WERI-Rb-1 (cell line): ENCODE data around the gene EWSR1.

ENCODE experiments used
- DNase-seq: peaks from one replicate; pipeline ENCODE4 v3.0.0-alpha.2; 2020
- H3K27ac ChIP-seq: fragments of 250-450 bp; sonication (Bioruptor Pico); 2 replicates; pipeline ENCODE4 v1.5.1; 2020; ENCODE audit warnings: mild to moderate bottlenecking, moderate library complexity
- H3K27me3 ChIP-seq: fragments of 250-450 bp; sonication (Bioruptor Pico); 2 replicates; pipeline ENCODE4 v1.5.1; 2021; ENCODE audit warnings: mild to moderate bottlenecking, low read depth, moderate library complexity; ENCODE audit not compliant: insufficient read depth, severe bottlenecking
- H3K36me3 ChIP-seq: fragments of 250-450 bp; sonication (Bioruptor Pico); 2 replicates; pipeline ENCODE4 v1.5.1; 2020; ENCODE audit warnings: mild to moderate bottlenecking, moderate library complexity
- H3K4me3 ChIP-seq: 2 replicates; pipeline ENCODE4 v1.5.1; 2011; ENCODE audit warnings: low read depth, mild to moderate bottlenecking, control low read depth, low read length
- H3K9me3 ChIP-seq: fragments of 250-450 bp; sonication (Bioruptor Pico); 2 replicates; pipeline ENCODE4 v1.5.1; 2021; ENCODE audit warnings: mild to moderate bottlenecking, moderate library complexity; ENCODE audit not compliant: severe bottlenecking
- TF ChIP-seq, protein P1 (sequence below): IDR thresholded peaks from 2 replicates; pipeline ENCODE4 v1.5.1; 2011; ENCODE audit warnings: low read depth, mild to moderate bottlenecking, control low read depth, inconsistent platforms, low read length

The EWSR1 gene

DNA sequence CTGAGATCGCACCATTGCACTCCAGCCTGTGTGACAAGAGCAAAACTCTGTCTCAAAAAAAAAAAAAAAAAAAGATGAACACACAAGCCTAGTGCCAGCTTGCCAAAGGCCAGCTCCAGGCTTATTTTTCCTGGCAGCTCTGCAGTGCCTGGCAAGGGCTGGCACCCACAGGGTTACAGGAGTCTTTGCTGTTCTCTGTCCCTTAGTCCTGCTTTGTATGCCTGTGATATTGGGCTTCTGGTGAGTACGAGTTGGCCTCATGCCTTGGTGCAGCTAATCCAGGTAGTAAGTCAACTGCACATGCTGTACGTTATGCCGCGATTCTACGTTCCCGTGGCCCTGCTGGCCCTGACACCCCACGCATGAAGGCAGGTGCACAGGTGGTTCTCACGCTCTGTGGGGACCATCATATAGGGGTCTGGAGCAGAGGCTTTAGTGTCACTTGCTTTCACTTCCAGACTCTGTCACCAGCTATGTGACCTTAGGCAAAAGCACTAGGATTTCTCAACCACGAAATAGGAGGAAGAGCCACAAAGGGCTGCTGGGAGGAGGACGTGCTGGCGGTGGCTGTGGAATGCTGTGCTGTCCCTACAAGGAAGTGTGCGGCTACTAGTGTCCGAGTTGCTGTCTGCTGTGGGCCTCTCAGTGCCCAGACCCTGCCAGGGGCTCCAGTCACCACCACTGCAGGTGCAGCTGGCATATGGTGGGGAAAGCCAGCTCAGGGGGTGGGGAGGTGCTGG lies 68.9 kb downstream of the EWSR1 start:
- Histone ChIP-seq H3K9me3 (no peaks in the 10 kb centered on the region), H3K27ac (no peak overlapping the region), H3K4me3 (no peak overlapping the region), H3K27me3 (no peaks in the 10 kb centered on the region), H3K36me3 (peaks cover 68% of the 10 kb centered on the region)
- no peak for DNase-seq
- TF ChIP-seq, protein P1, sequence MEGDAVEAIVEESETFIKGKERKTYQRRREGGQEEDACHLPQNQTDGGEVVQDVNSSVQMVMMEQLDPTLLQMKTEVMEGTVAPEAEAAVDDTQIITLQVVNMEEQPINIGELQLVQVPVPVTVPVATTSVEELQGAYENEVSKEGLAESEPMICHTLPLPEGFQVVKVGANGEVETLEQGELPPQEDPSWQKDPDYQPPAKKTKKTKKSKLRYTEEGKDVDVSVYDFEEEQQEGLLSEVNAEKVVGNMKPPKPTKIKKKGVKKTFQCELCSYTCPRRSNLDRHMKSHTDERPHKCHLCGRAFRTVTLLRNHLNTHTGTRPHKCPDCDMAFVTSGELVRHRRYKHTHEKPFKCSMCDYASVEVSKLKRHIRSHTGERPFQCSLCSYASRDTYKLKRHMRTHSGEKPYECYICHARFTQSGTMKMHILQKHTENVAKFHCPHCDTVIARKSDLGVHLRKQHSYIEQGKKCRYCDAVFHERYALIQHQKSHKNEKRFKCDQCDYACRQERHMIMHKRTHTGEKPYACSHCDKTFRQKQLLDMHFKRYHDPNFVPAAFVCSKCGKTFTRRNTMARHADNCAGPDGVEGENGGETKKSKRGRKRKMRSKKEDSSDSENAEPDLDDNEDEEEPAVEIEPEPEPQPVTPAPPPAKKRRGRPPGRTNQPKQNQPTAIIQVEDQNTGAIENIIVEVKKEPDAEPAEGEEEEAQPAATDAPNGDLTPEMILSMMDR = no peak

DNA sequence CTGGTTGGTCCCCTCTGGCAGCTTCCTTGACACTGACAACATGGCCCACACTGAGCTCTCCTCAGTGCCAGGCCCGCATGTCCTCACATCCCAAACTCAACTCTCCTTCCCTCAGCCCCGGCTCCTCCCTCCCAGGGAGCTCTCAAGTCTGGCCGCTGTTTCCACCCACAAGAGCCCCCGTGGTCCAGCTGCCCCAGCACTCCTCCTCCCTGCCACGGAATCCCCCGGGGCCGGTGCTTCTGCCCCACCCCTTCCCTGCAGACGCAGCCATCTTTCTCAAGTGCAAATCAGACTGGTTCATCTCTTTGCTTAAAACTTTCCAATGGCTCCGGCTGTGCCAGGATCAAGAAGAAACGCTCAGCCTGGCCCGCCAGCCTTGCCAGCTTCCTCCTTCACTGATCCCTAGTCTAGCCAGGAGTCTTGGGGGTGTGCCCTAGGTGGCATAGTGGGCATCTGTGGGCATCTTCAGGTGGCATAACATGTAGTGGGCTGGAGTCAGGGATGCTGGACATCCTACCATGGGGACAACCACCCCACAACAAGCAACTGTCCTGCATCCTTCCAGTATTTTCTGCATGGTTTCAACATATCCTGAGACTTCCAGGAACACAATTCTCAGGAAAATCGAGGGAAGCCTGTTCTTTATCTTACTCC lies 69.7 kb downstream of the EWSR1 start:
- peaks cover 76% of the 10 kb centered on the region for H3K36me3 ChIP-seq

DNA sequence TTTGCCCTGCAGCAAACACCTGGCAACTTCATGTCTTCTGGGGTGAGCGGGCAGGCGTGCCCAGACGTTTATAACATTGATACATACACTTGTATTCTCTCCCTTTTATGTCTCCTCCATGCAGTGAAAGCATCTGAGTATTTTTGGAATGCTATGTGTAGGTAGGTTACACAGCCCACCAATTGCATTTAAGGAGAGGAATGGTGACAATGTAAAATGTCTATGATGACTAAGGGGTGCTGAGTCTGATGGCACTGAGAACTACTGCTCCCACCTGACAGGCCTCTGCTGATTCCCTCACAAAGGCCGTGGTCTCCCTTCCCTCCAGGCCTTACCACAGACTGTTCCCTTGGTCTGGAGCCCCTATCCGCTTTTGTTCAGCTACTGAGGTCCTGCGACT lies 70.3 kb downstream of the EWSR1 start:
- H3K36me3 ChIP-seq = peaks cover 75% of the 10 kb centered on the region
- no peaks in the 10 kb centered on the region for H3K27me3 ChIP-seq
- H3K4me3 ChIP-seq = no peak overlapping the region
- no peaks in the 10 kb centered on the region for H3K9me3 ChIP-seq
- no peak overlapping the region for H3K27ac ChIP-seq
- TF ChIP-seq, protein P1 = no peak
- DNase-seq = no peak

More for the DNA sequence above, 69.7 kb downstream of the EWSR1 start:
- DNase-seq = no peak
- TF ChIP-seq, protein P1 = no peak
- no peaks in the 10 kb centered on the region for H3K27me3 ChIP-seq
- no peak overlapping the region for H3K27ac ChIP-seq
- no peak overlapping the region for H3K4me3 ChIP-seq
- H3K9me3 ChIP-seq = no peaks in the 10 kb centered on the region

DNA sequence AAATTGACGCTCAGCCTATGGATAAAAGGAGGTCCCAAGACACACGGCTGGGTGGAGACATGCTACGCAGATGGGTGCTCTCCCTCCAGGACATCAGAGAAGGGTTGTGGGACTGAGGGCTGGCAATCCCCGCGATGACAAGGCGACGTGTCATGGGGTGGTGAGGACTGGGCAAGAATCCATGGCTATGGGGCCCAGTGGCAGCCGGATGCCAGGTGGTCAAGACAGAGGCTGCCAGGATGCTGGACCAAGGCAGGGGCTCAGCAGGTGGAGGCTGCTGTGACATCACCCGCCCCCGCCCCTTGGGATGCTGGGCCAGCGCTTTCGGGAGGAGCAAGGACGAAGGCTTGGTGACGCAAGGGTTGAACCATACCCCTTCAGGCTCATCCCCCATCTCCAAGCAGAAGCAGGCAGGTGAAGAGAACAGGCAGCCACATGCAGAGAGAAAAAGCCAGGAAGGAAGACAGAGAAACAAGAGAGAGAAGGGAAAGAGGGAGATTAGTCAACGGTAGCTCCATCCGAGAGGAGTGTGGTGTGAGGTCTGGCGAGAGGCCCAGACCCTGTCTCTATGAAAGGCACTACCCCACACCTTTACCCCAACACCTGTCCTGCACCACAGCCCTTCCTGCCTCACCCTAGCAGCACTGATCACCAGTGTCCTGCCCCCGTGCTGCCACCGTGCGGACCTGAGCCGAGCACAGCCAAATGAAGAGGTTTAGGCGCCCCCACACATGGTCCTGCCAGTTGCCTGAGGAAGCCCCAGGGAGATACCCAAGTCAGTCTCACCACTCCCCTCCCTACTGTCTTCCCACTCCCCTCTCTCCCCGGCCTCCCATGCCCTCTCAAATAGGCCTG lies 71.5 kb downstream of the EWSR1 start:
- TF ChIP-seq, protein P1 = no peak
- no peak for DNase-seq
- Histone ChIP-seq H3K4me3 (no peak overlapping the region), H3K9me3 (no peaks in the 10 kb centered on the region), H3K27ac (no peak overlapping the region), H3K27me3 (no peaks in the 10 kb centered on the region), H3K36me3 (peaks cover 67% of the 10 kb centered on the region)

DNA sequence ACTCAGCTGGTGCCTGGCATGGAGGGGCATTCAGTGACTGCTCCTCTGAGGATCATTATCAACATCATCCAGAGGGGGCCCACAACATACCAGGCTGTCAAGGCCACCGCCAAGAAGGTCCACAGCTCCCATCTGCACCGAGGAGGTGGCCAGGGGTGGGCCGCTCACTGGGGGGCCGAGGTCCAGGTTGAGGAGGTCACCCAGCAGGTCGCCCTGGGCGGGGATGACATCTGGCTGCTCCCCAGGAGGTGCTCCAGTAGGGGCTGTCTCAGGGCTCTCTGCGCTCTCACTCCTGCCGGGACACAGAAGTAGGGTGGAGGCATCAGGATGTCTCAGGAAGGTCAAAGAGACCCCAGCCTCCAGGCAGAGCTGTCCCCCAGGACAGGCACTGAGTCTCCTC lies 72.5 kb downstream of the EWSR1 start:
- DNase-seq = no peak
- no peak overlapping the region for H3K4me3 ChIP-seq
- peaks cover 64% of the 10 kb centered on the region for H3K36me3 ChIP-seq
- no peaks in the 10 kb centered on the region for H3K27me3 ChIP-seq
- no peak overlapping the region for H3K27ac ChIP-seq
- no peaks in the 10 kb centered on the region for H3K9me3 ChIP-seq
- TF ChIP-seq, protein P1 = no peak
